HepG2 (cell line): ENCODE measurements around the gene DUT. TPM values are rescaled to one million over a fixed set of nuclear protein-coding genes. Genes with fewer than 3 reads are reported as not detected.

ENCODE experiments used
- ATAC-seq: fragments of 200-7000 bp; cut with Tn5 transposase; 3 replicates; pipeline ENCODE4 v1.9.1; 2020; ENCODE audit warnings: mild to moderate bottlenecking, moderate library complexity
- BruUV-seq: library from RNA; stranded (reverse); fragments of 400-500 nt; replicated peaks from 2 replicates; lab custom pipeline; 2021; lab: Mats Ljungman, UMichigan
- CTCF ChIA-PET: fragments of 300-600 bp; formaldehyde crosslinking; extraction: SDS; loops from one replicate; lab custom pipeline; 2021; ENCODE audit warnings: low total read pairs, inconsistent platforms, low intra/inter-chr PET ratio; lab: Yijun Ruan, JAX
- POLR2A ChIA-PET: fragments of 350-600 bp; sonication (Branson Sonifier 250); formaldehyde crosslinking; loops from one replicate; lab custom pipeline; 2020; ENCODE audit warnings: antibody characterized with exemption, inconsistent platforms; lab: Yijun Ruan, JAX
- DNase-seq: peaks from one replicate; pipeline ENCODE4 v3.0.0-alpha.2; 2015; ENCODE audit warnings: low spot score
- FAIRE-seq: peaks from 3 replicates; lab custom pipeline; 2011; peaks lifted over from hg19 to GRCh38; lab: Jason Lieb, UNC
- H2AFZ ChIP-seq: one replicate; pipeline ENCODE4 v1.6.1; 2011; ENCODE audit warnings: low read length, inconsistent platforms
- H3K27ac ChIP-seq: fragments of 300-600 bp; 3 replicates; pipeline ENCODE4 v1.8.0; 2011; ENCODE audit warnings: mixed run types, mild to moderate bottlenecking, mixed read lengths, low read length, inconsistent platforms; ENCODE audit not compliant: insufficient read depth; ENCODE audit errors: extremely low read length
- H3K27me3 ChIP-seq, 2 experiments: fragments of 200-600 bp in 1 of 2; 2 replicates in 1 of 2; 3 replicates in 1 of 2; pipeline versions ENCODE4 v1.6.0 to v1.8.0; 2011; ENCODE audit warnings: low read length in 2 of 2, mild to moderate bottlenecking in 2 of 2, moderate library complexity in 2 of 2, inconsistent platforms in 1 of 2; ENCODE audit not compliant: insufficient read depth in 2 of 2, control insufficient read depth in 1 of 2
- H3K36me3 ChIP-seq, 2 experiments: fragments of 200-600 bp in 1 of 2; replicated peaks in 1 of 2; 2 replicates in 1 of 2; 3 replicates in 1 of 2; pipeline versions ENCODE4 v1.5.1 to v1.8.0; 2011; ENCODE audit warnings: low read length in 2 of 2, inconsistent platforms in 1 of 2; ENCODE audit not compliant: insufficient read depth in 2 of 2, control insufficient read depth in 1 of 2
- H3K4me1 ChIP-seq: 2 replicates; pipeline ENCODE4 v1.5.1; 2012; ENCODE audit warnings: low read length, inconsistent platforms; ENCODE audit not compliant: insufficient read depth
- H3K4me2 ChIP-seq: 2 replicates; pipeline ENCODE4 v1.6.0; 2011; ENCODE audit warnings: low read depth, low read length, inconsistent platforms
- H3K4me3 ChIP-seq, 3 experiments: fragments of 200-600 bp in 1 of 3; sonication (generic), shearing (Covaris generic) in 1 of 3; replicated peaks in 1 of 3; 2 replicates each; pipeline ENCODE4 v1.5.1; 2011 to 2016; ENCODE audit warnings: low read length in 3 of 3, inconsistent platforms in 2 of 3, low read depth in 2 of 3, mild to moderate bottlenecking in 2 of 3, control low read depth in 1 of 3, mixed read lengths in 1 of 3; ENCODE audit not compliant: insufficient read depth in 1 of 3
- H3K79me2 ChIP-seq: one replicate; pipeline ENCODE4 v1.6.1; 2011; ENCODE audit warnings: low read length, inconsistent platforms; ENCODE audit not compliant: insufficient read depth
- H3K9ac ChIP-seq: 2 replicates; pipeline ENCODE4 v1.6.0; 2011; ENCODE audit warnings: mild to moderate bottlenecking, low read depth, low read length, inconsistent platforms; ENCODE audit not compliant: insufficient read depth
- H3K9me3 ChIP-seq: 2 replicates; pipeline ENCODE4 v1.5.1; 2012; ENCODE audit warnings: mild to moderate bottlenecking, low read length
- H4K20me1 ChIP-seq: 2 replicates; pipeline ENCODE4 v1.6.0; 2011; ENCODE audit warnings: inconsistent platforms, mild to moderate bottlenecking, low read length, moderate library complexity; ENCODE audit not compliant: insufficient read depth
- ATF5 ChIP-seq: sonication (generic); formaldehyde crosslinking; IDR thresholded peaks from 2 replicates; pipeline ENCODE4 v1.4.0; 2020; ENCODE audit warnings: mild to moderate bottlenecking, low read depth, missing genetic modification reagents
- BHLHE40 ChIP-seq: IDR thresholded peaks from 2 replicates; pipeline ENCODE4 v1.6.1; 2011; ENCODE audit warnings: low read length, improper control_type of control experiment
- GABPA ChIP-seq, 2 experiments: IDR thresholded peaks; 2 replicates each; pipeline ENCODE4 v1.6.1; 2011 to 2016; ENCODE audit warnings: low read depth in 2 of 2, low read length in 1 of 2, missing biosample characterization in 1 of 2, missing genetic modification characterization in 1 of 2
- GTF3A ChIP-seq: sonication (generic); formaldehyde crosslinking; conservative IDR thresholded peaks from 2 replicates; pipeline ENCODE4 v1.4.0; 2020; ENCODE audit warnings: mild to moderate bottlenecking, missing genetic modification reagents
- HNRNPK ChIP-seq: fragments of 200-400 bp; formaldehyde crosslinking; IDR thresholded peaks from 2 replicates; pipeline ENCODE4 v1.6.1; 2018; ENCODE audit warnings: low read length, low read depth, moderate library complexity, mild to moderate bottlenecking; ENCODE audit not compliant: poor library complexity, severe bottlenecking
- NCOR1 ChIP-seq: fragments of 200-600 bp; sonication (generic); IDR thresholded peaks from 2 replicates; pipeline ENCODE4 v1.7.0; 2017; ENCODE audit warnings: antibody characterized with exemption, low read length, borderline replicate concordance
- ZFP36 ChIP-seq: fragments of 150-350 bp; IDR thresholded peaks from 2 replicates; pipeline ENCODE4 v1.6.1; 2018; ENCODE audit warnings: borderline replicate concordance, low read length, low read depth; ENCODE audit not compliant: partially characterized antibody
- ZNF547 ChIP-seq: sonication (generic); formaldehyde crosslinking; IDR thresholded peaks from 2 replicates; pipeline ENCODE4 v1.5.1; 2020; ENCODE audit warnings: mild to moderate bottlenecking, missing genetic modification reagents
- WGBS: methylation state at CpG from one replicate; pipeline ENCODE4 v1.1.6; 2017; ENCODE audit warnings: low lambda C conversion rate; 5-methylcytosine and 5-hydroxymethylcytosine counted together
- in situ Hi-C: cut with HindIII; loops from 2 replicates; pipeline ENCODE4 v1.10.0; 2017; ENCODE audit warnings: low pct_unique_long_range_greater_than_20kb; ENCODE audit not compliant: extremely low pct_ligation_motif_present
- intact Hi-C: fragments of 100-400 bp; cut with micrococcal nuclease; formaldehyde crosslinking; loops from one replicate; pipeline ENCODE4 v1.10.0; 2022; ENCODE audit not compliant: unreplicated experiment
- polyA plus RNA-seq, 8 experiments: library from polyadenylated mRNA; depleted of rRNA in 3 of 8; stranded (reverse) in 7 of 8; unstranded in 1 of 8; fragments of >200 nt; fragmentation: Illumina TruSeq in 4 of 8; extraction: Trizol in 4 of 8; gene quantifications; 2 replicates each; pipeline versions ENCODE4 v1.2.1 to v1.2.3, GENCODE V29; 2011 to 2016; ENCODE audit warnings: low read depth in 4 of 8, missing spikeins in 1 of 8, mixed read lengths in 1 of 8; ENCODE audit not compliant: insufficient read depth in 1 of 8
- total RNA-seq, 5 experiments: library from RNA; depleted of rRNA; stranded (reverse); fragments of >200 nt; fragmentation: Illumina TruSeq; extraction: Trizol; gene quantifications; 2 replicates each; pipeline ENCODE4 v1.2.3, GENCODE V29; 2016; ENCODE audit warnings: low read depth in 1 of 5
- TF ChIP-seq, protein P1 (sequence below): fragments of 450-650 bp; IDR thresholded peaks from 2 replicates; pipeline ENCODE4 v1.6.1; 2017; ENCODE audit warnings: mild to moderate bottlenecking

DUT gene
- total and polyA plus RNA-seq, 2 of the 13 experiments (the other 11 are each of a cell fraction or from before 2014, with no cell fraction given) = 36.7 to 131 TPM

GRCh38 chr15:48340111-48340510 is 8.9 kb downstream of the DUT start:
- no peak for TF ChIP-seq ATF5 (CRISPR knock-in tag)
- TF ChIP-seq GABPA (IDR thresholded peaks at IDR 0.05; ENCODE audit: low read depth, low read length) = no peak
- no peak for TF ChIP-seq GABPA (CRISPR knock-in tag; IDR thresholded peaks at IDR 0.05; ENCODE audit: low read depth)
- TF ChIP-seq HNRNPK = peak; percentile 21
- no peak for TF ChIP-seq GTF3A (CRISPR knock-in tag)
- TF ChIP-seq BHLHE40 = no peak
- TF ChIP-seq NCOR1 = no peak
- DNase-seq (no peak), ATAC-seq (no peak), FAIRE-seq (no peak)
- H3K9me3 ChIP-seq = no peaks in the 10 kb centered on the region
- 98% methylated on average over 4 of the region's 4 CpGs for WGBS
- no peaks in the 10 kb centered on the region for H3K79me2 ChIP-seq
- POLR2A ChIA-PET = no interaction called here
- no peaks in the 10 kb centered on the region for H3K27me3 ChIP-seq
- no TSS peak for BruUV-seq
- H3K27ac ChIP-seq = no peak overlapping the region
- intact Hi-C loops (no loop called here), in situ Hi-C loops (no loop called here)
- no peaks in the 10 kb centered on the region for H3K4me1 ChIP-seq
- no peak overlapping the region for H3K4me3 ChIP-seq
- H2AFZ ChIP-seq = no peak overlapping the region
- CTCF ChIA-PET = no interaction called here
- no peaks in the 10 kb centered on the region for H4K20me1 ChIP-seq
- no peak overlapping the region for H3K9ac ChIP-seq
- H3K36me3 ChIP-seq = peaks cover 2 to 41% of the 10 kb centered on the region in 2 experiments
- H3K4me2 ChIP-seq = no peak overlapping the region

- Histone ChIP-seq H4K20me1 (no peaks in the 10 kb centered on the region), H3K9me3 (no peaks in the 10 kb centered on the region), H3K4me3 (no peak overlapping the region), H3K4me1 (no peaks in the 10 kb centered on the region), H3K36me3 (peaks cover 2 to 24% of the 10 kb centered on the region in 2 experiments; a peak in 3 of 5 replicates), H3K9ac (no peak overlapping the region), H2AFZ (no peak overlapping the region), H3K27ac (no peak overlapping the region), H3K4me2 (no peak overlapping the region), H3K27me3 (no peaks in the 10 kb centered on the region), H3K79me2 (no peaks in the 10 kb centered on the region)
- POLR2A ChIA-PET = no interaction called here
- no peak for DNase-seq
- TF ChIP-seq ZFP36 (no peak), ZNF547 (CRISPR knock-in tag) (no peak)
- TF ChIP-seq, protein P1, sequence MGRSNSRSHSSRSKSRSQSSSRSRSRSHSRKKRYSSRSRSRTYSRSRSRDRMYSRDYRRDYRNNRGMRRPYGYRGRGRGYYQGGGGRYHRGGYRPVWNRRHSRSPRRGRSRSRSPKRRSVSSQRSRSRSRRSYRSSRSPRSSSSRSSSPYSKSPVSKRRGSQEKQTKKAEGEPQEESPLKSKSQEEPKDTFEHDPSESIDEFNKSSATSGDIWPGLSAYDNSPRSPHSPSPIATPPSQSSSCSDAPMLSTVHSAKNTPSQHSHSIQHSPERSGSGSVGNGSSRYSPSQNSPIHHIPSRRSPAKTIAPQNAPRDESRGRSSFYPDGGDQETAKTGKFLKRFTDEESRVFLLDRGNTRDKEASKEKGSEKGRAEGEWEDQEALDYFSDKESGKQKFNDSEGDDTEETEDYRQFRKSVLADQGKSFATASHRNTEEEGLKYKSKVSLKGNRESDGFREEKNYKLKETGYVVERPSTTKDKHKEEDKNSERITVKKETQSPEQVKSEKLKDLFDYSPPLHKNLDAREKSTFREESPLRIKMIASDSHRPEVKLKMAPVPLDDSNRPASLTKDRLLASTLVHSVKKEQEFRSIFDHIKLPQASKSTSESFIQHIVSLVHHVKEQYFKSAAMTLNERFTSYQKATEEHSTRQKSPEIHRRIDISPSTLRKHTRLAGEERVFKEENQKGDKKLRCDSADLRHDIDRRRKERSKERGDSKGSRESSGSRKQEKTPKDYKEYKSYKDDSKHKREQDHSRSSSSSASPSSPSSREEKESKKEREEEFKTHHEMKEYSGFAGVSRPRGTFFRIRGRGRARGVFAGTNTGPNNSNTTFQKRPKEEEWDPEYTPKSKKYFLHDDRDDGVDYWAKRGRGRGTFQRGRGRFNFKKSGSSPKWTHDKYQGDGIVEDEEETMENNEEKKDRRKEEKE = no peak
- no TSS peak for BruUV-seq
- CTCF ChIA-PET = no interaction called here
- FAIRE-seq = no peak
- in situ Hi-C loops = no loop called here
- no peak for ATAC-seq
- intact Hi-C loops = no loop called here
- WGBS = 99% methylated on average over 3 of the region's 6 CpGs
Observed at GRCh38 chr15:48343865-48344264, 12.6 kb downstream of the DUT start.
